Neural progenitor cell (in vitro differentiated cells): ENCODE measurements around the gene DNAH5.

Source experiments
- EZH2 ChIP-seq: fragments of 200-600 bp; sonication (generic); IDR thresholded peaks from 2 replicates; pipeline ENCODE4 v1.6.1; 2017; ENCODE audit warnings: antibody characterized with exemption, mild to moderate bottlenecking, moderate library complexity
- EZH2phosphoT487 ChIP-seq: fragments of 200-600 bp; sonication (generic); IDR thresholded peaks from 2 replicates; pipeline ENCODE4 v1.6.1; 2017; ENCODE audit warnings: antibody characterized with exemption
- TF ChIP-seq, protein P1 (sequence below): fragments of 200-600 bp; sonication (generic); IDR thresholded peaks from 2 replicates; pipeline ENCODE4 v1.5.1; 2017; ENCODE audit warnings: antibody characterized with exemption, mild to moderate bottlenecking

DNA sequence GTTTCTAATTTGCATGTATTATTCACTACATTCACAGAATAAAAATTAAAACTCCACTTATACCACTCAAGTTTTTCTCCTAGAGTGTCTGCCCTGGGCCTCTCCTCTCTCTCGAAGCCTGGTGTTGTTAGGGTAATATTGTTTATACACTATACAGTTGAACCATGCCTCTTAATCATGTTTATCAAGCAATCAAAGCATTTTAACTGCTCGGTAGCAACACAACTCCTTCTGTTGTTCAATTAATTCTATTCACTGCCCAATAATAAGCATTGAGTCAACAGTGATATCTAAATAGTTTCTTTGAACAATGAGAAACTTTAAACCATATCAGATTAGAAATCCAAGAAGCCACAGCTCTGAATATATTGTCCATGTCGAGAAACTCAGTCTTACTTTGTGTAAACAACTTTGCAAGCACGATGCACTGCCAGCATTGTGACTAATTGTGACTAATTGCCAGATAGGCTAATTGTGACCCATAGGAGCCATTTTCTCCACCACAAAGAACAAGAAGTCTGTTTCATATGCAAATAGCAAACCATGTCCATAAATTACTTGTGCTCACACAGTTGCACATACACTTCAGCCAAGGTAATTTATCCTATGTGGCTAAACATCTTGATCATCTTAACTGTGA, at the start of gene DNAH5:
- TF ChIP-seq, protein P1, sequence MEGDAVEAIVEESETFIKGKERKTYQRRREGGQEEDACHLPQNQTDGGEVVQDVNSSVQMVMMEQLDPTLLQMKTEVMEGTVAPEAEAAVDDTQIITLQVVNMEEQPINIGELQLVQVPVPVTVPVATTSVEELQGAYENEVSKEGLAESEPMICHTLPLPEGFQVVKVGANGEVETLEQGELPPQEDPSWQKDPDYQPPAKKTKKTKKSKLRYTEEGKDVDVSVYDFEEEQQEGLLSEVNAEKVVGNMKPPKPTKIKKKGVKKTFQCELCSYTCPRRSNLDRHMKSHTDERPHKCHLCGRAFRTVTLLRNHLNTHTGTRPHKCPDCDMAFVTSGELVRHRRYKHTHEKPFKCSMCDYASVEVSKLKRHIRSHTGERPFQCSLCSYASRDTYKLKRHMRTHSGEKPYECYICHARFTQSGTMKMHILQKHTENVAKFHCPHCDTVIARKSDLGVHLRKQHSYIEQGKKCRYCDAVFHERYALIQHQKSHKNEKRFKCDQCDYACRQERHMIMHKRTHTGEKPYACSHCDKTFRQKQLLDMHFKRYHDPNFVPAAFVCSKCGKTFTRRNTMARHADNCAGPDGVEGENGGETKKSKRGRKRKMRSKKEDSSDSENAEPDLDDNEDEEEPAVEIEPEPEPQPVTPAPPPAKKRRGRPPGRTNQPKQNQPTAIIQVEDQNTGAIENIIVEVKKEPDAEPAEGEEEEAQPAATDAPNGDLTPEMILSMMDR, result no peak
- TF ChIP-seq EZH2phosphoT487 (no peak), EZH2 (no peak)
